Stimulated activated CD8-positive, alpha-beta memory T cell treated with anti-CD3 and anti-CD28 coated beads, Interleukin-15, amount 100 ng/mL, for 1 hour (primary cell): ENCODE data around the gene METTL26.
A peak's percentile ranks its signal among the peaks of the same experiment; 100 is the strongest.

ENCODE experiments used
- DNase-seq: peaks from one replicate; pipeline ENCODE4 v3.0.0-alpha.2; 2020; ENCODE audit warnings: low read depth

The METTL26 gene

DNA sequence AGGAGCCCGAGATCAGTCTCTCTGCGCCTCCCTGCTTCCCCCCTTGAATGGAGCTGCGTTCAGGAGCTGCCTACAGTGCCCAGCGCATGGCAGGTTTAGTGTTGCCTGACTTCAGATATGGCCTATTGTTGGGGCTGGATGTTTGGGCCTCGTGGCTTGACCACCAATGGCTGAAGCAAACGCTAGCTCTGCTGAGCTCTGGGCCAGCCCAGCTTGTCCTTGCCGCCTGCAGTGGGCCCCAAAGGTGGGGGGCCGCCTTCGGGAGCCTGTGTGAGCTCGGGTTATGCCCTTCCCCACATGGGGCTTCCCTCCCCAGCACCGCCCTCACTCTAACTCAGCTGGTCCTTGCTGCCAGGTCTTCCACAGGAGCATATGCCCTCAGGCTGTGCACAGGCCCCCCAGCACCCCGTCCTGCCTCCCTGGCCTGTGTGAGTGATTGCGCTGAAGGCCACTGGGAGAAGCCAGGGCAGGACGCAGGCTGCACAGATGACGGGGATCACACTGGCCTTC, 2.0 kb upstream of the METTL26 start:
- DNase-seq, result no peak

DNA sequence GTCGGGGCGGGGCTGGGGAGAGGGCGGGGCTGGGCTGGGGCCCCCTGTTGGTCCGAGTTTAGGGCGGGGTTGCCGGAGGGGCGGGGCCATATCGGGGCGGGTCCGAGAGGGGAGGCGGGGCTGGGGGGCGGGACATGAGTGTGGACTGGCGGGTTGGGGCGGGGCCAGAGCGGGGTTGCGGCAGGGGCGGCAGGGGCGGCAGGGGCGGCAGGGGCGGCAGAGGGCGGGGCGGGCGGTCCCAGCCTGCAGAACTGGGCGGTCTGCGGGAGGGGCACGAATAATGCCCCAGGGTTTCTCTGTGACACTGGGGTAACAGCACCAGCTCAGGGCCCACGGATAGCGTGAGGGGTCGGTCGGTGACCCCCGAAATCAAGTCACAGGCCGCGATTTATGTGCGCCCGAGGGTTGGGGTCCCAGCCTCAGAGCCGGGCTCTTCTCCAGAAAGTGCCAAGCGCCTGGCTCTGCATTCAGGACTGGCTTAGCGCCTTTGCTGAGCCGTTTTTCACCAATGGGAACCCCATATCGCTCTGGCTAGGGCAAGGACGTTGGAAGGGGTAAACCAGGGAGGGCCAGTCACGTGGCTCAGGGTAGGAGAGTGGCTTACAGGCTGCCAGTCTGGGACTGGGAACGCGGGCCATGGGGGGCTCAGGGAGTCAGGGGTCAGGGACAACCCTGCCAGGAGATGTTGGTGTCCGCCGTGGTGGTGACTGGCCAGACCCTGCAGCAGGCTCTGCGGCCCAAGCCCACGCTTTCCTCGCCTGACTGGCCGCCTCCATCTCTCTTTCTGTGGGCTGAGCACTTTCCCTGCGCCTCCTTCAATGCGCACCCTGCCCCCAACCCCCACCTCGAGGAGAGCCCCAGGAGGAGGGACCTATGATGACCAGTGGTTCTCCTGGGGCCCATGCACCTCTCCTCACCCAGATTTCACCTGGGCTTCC, 1.2 kb upstream of the METTL26 start:
- peak; percentile 80 for DNase-seq

DNA sequence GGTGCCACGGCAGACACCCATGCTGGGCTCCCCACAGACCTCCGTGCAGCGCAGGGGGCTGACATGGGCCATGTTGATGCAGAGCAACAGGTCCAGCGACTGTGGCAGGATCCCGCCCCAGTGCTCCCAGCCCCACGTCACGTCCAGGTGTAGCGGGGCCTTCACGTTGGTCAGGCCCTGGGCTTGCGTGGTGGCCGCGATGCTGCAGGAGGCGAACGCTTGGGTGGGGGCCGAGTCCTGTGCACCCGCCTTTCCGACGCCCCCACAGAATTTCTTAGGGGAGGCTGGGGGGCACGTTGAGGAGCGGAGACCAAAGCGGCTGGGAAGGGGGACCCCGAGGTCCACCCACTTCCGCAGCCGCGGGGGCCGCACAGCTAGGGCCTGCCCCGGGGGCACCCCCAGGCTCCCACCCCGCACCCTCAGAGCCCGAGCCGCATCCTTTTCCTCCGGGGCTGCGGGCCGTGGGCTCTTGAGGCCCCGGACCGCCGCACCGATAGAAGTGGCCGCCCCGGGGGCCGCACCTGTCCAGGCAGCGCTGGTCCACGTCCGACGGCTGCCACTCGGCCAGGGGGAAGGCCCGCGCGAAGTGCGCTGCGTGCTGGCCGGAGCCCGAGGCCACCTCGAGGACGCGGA, 416 bp downstream of the METTL26 start:
- no peak for DNase-seq

DNA sequence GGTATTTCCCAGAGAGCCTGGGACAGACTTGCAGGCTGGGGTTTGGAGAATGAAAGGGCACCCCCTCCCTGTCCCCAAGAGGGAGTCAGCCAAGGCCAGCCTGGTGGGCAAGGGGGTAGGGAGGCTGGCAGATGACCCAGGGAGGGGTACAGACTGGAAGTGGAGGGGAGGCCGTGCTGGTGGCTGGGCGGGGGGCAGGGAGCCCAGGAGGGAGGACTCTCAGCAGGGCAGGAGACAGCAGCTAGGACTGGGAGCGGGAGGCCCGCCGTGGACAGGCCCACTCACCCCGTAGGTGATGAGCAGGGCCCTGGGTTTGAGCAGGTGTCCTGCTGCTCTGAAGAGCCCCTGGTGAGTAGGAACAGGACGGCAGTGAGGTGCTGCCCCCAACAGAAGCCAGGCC, 1.1 kb downstream of the METTL26 start:
- DNase-seq, result no peak

DNA sequence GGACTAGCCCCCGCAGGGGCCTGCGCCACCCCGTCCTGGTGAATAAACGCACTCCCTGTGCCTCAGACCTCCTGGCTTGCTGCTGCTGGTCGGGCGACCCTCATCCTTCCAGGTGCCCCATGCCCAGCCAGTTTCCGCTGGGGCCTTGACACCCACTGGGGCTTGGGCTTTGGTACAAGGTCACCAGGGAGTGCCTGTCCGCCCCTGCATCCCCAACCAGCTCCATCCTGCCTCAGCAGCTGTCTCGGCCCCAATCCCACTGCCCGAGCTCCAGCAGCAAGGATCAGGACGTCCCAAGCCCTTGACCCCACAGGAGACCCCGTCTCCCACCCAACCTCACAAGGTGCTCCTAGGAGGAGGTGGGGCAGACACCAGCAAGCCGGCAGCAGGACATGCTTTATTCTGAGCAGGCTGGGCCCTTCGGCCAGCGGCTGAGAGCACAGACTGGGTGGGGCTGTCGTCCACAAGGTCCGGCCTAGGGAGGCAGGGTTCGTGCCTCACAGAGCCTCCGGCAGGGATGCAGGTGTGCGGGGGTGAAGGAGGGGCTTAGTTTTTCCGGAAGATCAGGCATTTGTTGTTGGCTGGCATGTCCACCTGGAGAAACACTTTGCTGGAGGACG, 1.9 kb downstream of the METTL26 start:
- DNase-seq, result no peak

DNA sequence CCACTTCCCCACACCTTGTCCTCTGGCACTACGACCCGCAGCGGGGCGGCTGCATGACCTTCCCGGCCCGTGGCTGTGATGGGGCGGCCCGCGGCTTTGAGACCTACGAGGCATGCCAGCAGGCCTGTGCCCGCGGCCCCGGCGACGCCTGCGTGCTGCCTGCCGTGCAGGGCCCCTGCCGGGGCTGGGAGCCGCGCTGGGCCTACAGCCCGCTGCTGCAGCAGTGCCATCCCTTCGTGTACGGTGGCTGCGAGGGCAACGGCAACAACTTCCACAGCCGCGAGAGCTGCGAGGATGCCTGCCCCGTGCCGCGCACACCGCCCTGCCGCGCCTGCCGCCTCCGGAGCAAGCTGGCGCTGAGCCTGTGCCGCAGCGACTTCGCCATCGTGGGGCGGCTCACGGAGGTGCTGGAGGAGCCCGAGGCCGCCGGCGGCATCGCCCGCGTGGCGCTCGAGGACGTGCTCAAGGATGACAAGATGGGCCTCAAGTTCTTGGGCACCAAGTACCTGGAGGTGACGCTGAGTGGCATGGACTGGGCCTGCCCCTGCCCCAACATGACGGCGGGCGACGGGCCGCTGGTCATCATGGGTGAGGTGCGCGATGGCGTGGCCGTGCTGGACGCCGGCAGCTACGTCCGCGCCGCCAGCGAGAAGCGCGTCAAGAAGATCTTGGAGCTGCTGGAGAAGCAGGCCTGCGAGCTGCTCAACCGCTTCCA, 2.6 kb downstream of the METTL26 start:
- DNase-seq, result no peak

DNA sequence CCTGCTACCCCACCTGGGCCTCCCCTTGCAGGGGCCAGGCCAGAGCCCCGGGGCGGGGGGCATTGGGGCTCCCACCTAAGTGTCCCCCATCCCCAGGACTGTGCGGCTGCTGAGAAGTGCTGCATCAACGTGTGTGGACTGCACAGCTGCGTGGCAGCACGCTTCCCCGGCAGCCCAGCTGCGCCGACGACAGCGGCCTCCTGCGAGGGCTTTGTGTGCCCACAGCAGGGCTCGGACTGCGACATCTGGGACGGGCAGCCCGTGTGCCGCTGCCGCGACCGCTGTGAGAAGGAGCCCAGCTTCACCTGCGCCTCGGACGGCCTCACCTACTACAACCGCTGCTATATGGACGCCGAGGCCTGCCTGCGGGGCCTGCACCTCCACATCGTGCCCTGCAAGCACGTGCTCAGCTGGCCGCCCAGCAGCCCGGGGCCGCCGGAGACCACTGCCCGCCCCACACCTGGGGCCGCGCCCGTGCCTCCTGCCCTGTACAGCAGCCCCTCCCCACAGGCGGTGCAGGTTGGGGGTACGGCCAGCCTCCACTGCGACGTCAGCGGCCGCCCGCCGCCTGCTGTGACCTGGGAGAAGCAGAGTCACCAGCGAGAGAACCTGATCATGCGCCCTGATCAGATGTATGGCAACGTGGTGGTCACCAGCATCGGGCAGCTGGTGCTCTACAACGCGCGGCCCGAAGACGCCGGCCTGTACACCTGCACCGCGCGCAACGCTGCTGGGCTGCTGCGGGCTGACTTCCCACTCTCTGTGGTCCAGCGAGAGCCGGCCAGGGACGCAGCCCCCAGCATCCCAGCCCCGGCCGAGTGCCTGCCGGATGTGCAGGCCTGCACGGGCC, 3.4 kb downstream of the METTL26 start:
- no peak for DNase-seq

DNA sequence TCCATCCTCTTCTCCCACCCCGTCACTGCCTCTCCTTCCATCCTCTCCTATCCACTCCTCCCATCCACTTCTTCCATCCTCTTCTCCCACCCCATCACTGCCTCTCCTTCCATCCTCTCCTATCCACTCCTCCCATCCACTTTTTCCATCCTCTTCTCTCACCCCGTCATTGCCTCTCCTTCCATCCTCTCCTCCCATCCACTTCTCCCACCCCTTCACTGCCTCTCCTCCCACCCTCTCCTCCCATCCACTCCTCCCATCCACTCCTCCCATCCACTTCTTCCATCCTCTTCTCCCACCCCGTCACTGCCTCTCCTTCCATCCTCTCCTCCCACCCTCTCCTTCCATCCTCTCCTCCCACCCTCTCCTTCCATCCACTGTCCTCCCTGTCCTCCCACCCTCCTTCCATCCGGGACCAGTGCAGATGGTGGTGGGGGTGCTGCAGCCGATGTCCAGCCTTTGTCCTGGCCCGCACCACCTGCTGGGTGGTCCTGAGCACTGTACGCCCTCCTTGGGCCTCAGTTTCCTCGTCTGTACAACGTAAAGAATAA, 4.2 kb downstream of the METTL26 start:
- DNase-seq, result no peak

DNA sequence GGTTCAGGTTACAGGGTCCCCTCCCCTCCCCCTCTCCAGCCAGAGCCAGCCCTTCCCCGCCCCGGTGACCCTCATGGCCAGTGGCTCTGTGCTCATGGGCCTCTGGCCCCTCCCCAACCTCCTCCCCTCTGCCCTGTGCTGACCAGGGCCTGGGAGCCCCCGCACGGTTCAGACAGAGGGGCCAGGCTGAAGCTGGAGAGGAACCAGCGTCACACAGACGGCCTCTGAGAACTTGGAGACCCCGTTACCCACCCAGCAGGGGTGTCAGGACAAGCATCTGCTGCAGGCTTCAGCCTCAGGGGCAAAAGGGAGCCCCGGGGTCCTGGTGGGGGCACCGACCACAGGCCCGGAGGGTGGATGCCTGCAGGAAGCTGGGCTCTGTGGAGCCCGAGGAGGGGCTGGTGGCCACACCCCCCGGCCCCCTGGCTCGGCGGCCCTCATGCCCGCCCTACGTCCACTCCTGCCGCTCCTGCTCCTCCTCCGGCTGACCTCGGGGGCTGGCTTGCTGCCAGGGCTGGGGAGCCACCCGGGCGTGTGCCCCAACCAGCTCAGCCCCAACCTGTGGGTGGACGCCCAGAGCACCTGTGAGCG, 5.2 kb downstream of the METTL26 start, which contains the start of gene WFIKKN1:
WFIKKN1 (plus strand) TSS at position 171 of the 591 bp plus-strand sequence; CDS start at position 440, 269 bp downstream.
- DNase-seq, result no peak

DNA sequence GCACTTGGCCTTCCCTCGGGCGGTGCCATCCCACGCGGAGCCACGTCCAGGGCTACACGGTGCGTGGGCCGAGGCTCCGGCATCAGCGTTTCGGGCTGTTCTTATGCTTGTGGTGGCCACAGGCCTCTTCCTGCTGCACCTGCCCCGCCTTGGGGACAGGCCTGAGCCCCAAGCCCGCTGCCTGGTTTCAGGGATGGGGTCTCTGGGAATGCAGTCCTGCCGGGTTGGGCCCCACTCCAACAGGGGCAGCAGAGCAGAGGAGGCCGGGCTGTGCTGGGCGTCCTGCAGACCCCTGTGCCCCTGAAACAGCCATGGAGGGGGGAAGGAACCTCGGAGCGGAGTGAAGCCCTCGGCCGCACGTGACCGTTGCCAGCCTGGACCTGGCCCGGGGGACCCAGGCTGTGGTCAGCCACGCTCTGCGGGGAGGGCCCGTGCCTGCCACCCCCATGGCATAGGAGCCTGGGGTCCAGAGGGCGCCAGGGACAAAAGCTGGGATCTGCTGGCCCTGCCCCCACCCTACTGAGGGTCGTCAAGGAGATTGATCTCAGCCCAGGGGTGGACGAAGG, 5.8 kb downstream of the METTL26 start:
- no peak for DNase-seq

DNA sequence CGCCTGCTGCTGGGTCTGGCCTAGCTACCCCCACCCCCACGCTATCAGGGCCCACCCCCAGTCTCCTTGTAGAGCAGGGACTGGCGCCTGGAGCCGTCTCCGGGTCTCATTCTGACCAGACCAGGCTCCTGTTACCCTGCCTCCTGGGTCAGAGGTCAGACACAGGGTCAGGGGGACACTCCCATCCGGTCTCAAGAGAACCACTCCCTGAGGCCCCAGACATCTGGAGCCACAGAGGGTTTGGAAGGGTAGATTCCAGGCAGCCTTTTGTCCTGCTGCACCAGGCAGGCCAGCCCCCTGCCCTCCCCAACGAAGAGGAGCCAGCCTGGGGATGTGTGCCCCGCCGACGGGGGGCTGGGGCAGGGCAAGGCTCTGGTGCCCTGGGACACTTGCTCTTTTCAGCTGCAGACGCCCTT, 6.3 kb downstream of the METTL26 start:
- no peak for DNase-seq

DNA sequence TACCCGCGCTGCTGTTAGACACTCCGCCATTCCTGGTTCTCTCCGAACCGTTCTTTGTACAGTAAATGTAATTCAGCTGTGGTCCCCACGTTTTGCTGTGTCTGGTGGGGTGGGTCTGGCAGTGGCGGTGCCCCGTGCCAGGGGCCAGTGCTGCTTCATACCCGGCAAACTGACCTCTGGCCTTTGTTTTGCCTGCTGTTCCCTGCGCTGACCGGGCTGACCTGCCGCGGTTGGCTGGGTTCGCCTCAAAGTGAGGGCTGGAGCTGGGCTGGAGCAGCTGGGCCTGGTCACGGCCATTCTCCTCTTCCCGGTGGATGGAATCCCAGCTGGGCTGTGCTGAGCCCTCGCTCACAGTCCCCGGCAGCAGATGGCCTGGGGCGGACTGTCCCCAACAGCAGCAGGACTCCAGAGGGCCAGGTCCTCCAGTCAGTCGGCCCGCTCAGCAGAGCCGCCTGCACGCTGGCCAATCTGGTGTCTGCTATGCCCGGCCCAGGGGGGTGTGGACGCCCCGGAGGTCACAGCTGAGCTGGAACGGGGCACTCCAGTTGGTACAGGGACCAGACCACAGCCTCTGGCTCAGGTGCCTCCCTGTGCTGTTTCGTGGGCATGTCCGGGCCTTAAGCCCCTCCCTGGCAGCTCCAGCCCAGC, 6.8 kb downstream of the METTL26 start:
- DNase-seq, result no peak

DNA sequence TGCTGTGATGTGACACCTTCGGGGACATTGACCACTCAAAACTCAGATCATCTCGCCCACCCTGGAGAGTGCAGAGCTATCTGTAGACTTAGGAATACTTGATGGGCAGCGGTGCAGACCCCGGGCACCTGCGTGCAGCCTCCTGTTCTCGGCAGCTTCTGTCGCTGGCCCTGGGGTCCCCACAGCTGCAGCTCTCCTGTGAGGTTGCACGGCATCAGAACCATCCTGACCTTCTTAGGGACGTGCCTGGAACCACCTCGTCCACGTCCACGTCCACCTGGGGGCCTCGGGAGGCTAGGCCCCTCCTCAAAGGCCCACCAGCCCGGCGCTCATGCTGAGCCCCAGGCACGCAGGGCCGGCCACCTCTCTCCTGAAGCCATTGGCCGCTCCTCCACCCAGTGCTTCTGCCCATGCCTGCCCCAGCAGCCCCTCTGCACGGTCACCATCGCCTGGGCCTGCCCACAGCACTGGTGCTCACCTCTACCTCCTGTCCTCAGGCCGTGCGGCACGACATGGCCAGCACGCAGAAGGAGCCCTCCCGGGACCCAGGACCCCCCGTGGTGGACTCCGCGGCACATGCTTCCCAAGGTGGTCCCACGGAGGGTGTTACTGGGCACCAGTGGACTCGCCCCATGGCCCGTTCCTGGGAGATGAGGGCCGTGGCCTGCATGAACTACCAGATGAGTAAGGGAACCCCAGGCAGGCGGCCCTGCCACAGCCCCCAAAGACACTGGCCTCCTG, 7.6 kb downstream of the METTL26 start:
- no peak for DNase-seq

DNA sequence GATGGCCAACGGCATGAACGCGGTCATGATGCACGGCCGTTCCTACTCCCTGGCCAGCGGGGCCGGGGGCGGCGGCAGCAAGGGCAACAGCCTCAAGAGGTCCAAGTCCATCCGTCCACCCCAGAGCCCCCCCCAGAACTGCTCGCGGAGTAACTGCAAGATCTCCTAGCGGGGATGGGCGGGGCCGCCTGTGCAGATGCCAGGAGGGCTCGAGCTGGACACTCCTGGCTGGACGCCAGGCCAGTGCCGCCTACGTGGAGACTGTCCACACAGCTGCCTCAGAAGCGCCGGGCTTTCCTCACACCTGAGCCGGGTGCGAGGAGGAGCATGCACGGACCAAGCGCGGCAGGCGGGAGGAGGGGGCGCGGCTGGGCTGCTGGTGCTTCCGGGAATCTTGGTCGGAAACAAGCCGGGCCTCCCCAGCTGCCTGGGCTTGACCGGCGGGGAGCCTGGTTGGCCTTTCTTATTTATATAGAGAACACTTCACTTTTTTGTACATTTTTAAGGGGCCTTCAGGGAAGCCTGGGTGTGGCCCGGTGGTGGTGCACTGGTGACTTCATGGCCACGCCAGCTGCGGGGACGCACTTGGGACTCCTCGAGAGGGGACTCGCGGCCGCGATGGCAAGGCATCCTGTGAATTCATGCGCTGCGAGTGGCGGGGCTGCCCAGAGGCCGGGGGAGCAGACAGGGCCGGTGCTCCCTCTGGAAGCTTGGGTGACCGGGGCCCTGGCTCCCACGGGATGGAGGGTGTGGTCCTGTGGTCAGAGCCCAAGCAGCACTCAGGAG, 8.5 kb downstream of the METTL26 start:
- DNase-seq, result no peak

DNA sequence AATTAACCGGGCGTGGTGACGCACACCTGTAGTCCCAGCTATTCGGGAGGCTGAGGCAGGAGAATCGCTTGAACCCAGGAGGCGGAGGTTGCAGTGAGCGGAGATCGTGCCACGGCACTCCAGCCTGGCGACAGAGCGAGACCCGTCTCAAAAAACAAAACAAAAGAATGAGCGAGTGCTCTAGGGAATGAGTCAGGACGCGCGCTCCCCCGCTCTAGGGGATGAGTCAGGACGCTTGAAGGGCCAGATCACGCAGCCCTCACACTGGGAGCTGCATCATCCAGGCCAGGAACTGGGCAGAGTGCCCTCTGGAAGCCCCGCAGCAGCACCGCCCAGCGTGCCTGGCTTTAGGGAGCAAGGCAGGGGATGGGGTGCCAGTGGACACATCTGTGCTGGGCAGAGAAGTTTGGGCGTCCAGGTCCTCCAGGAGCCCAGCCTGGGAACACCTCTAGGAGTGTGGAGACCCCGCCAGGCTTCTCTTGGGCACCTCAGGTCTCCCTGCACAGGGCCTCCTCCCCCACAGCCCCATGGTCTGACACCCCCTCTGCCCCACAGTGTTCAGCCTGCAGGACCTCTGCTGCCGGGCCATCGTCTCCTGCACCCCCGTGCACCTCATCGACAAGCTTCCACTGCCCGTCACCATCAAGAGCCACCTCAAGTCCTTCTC, 9.2 kb downstream of the METTL26 start:
- DNase-seq, result no peak

DNA sequence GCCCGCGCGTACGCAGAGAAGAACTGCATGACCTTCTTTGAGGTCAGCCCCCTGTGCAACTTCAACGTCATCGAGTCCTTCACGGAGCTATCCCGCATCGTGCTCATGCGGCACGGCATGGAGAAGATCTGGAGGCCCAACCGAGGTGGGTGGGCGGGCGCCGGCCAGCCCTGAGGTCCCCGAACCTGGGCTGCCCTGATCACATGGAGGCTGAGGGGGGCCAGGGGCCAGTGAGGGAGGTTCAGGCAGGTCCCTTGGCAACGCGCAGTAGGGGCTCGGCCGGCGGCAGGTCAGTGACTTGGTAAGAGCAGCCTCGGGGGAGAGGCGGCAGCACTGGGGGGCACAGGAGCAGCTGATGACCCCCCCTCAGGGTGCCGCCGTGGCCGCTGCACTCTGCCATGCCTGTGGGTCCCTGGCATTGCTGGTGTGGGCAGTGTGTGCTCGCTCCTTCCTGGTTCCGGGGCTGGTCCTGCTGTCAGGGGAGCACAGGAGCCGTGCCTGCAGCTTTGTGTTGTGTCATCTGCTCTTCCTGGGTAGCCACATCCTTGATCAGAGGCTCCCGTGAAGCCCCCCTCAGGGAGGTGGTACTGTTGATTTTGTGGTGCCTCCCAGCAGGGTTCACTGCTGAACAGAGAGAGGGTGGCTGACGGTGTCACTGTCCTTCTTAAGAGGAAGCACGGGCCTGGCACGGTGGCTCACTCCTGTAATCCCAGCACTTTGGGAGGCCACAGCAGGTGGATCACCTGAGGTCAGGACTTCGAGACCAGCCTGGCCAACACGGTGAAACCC, 9.9 kb downstream of the METTL26 start:
- no peak for DNase-seq
